HUES48 (cell line): ENCODE results near the gene GTF2F1.
"Not testable (repeated sequence)": the region's sequence is repeated elsewhere in the genome, so short reads cannot be mapped to it uniquely, and the experiment has no call there.

ENCODE experiments used
- H3K27ac ChIP-seq: one replicate; pipeline ENCODE4 v1.7.0; 2013; ENCODE audit warnings: low read depth, low read length, inconsistent platforms
- H3K27me3 ChIP-seq: 2 replicates; pipeline ENCODE4 v1.6.1; 2013; ENCODE audit warnings: mild to moderate bottlenecking, low read length; ENCODE audit not compliant: control insufficient read depth, insufficient read depth
- H3K36me3 ChIP-seq: 2 replicates; pipeline ENCODE4 v1.6.1; 2013; ENCODE audit warnings: low read length; ENCODE audit not compliant: control insufficient read depth, insufficient read depth
- H3K4me1 ChIP-seq: 2 replicates; pipeline ENCODE4 v1.6.1; 2013; ENCODE audit warnings: mild to moderate bottlenecking, low read length; ENCODE audit not compliant: control insufficient read depth, insufficient read depth
- H3K4me3 ChIP-seq: 2 replicates; pipeline ENCODE4 v1.5.1; 2013; ENCODE audit warnings: mild to moderate bottlenecking, low read depth, low read length
- H3K9ac ChIP-seq: 2 replicates; pipeline ENCODE4 v1.6.1; 2013; ENCODE audit warnings: mild to moderate bottlenecking, low read depth, low read length, moderate library complexity
- H3K9me3 ChIP-seq: 2 replicates; pipeline ENCODE4 v1.6.1; 2013; ENCODE audit warnings: low read length; ENCODE audit not compliant: control insufficient read depth, insufficient read depth

Gene GTF2F1

GRCh38 chr19:6350688-6351087 lies 42.3 kb downstream of the GTF2F1 start:
- H3K27ac ChIP-seq, result no peak overlapping the region
- H3K36me3 ChIP-seq, result no peaks in the 10 kb centered on the region
- no peak overlapping the region for H3K4me3 ChIP-seq
- no peaks in the 10 kb centered on the region for H3K4me1 ChIP-seq
- H3K9ac ChIP-seq, result no peak overlapping the region
- H3K27me3 ChIP-seq, result no peaks in the 10 kb centered on the region
- H3K9me3 ChIP-seq, result peaks cover 7% of the 10 kb centered on the region

GRCh38 chr19:6349271-6349670 lies 43.7 kb downstream of the GTF2F1 start:
- H3K36me3 ChIP-seq, H3K9ac ChIP-seq, H3K9me3 ChIP-seq, H3K27ac ChIP-seq, H3K4me1 ChIP-seq, H3K27me3 ChIP-seq, H3K4me3 ChIP-seq: not testable (repeated sequence)

GRCh38 chr19:6343462-6343861 lies 49.5 kb downstream of the GTF2F1 start:
- no peak overlapping the region for H3K4me3 ChIP-seq
- H3K27me3 ChIP-seq, result no peaks in the 10 kb centered on the region
- no peaks in the 10 kb centered on the region for H3K4me1 ChIP-seq
- H3K36me3 ChIP-seq, result no peaks in the 10 kb centered on the region
- H3K9me3 ChIP-seq, result peaks cover 6% of the 10 kb centered on the region
- no peak overlapping the region for H3K27ac ChIP-seq
- no peak overlapping the region for H3K9ac ChIP-seq

- H3K9ac ChIP-seq, result no peak overlapping the region
Observed at GRCh38 chr19:6340493-6341201, 52.3 kb downstream of the GTF2F1 start.

GRCh38 chr19:6334490-6335285 lies 58.3 kb downstream of the GTF2F1 start:
- H3K9ac ChIP-seq, result no peak overlapping the region
- H3K9me3 ChIP-seq, result no peaks in the 10 kb centered on the region
- no peak overlapping the region for H3K4me3 ChIP-seq
- no peaks in the 10 kb centered on the region for H3K36me3 ChIP-seq
- H3K27ac ChIP-seq, result no peak overlapping the region
- no peaks in the 10 kb centered on the region for H3K4me1 ChIP-seq
- H3K27me3 ChIP-seq, result no peaks in the 10 kb centered on the region

More at GRCh38 chr19:6340493-6341201, 52.3 kb downstream of the GTF2F1 start:
- Histone ChIP-seq H3K4me3 (no peak overlapping the region), H3K9me3 (peaks cover 6% of the 10 kb centered on the region), H3K27ac (no peak overlapping the region), H3K27me3 (no peaks in the 10 kb centered on the region), H3K36me3 (no peaks in the 10 kb centered on the region), H3K4me1 (no peaks in the 10 kb centered on the region)

GRCh38 chr19:6333439-6333838 lies 59.5 kb downstream of the GTF2F1 start, which contains the start of gene ACER1:
ACER1 (minus strand) TSS chr19:6333612; CDS start chr19:6333551, 61 bp downstream.
- Histone ChIP-seq H3K9ac (no peak within 1 kb of the TSS), H3K36me3 (no peaks in the 10 kb centered on the region), H3K4me1 (no peaks in the 10 kb centered on the region), H3K9me3 (no peaks in the 10 kb centered on the region), H3K4me3 (no peak within 1 kb of the TSS), H3K27ac (no peak within 1 kb of the TSS), H3K27me3 (no peaks in the 10 kb centered on the region)
